GM12878 (cell line): Measurements from ENCODE around the gene RALGAPA2. TPM values are rescaled to one million over a fixed set of nuclear protein-coding genes. Genes with fewer than 3 reads are reported as not detected.

ENCODE experiments used
- ATAC-seq: fragments of 200-7000 bp; cut with Tn5 transposase; 3 replicates; pipeline ENCODE4 v1.9.1; 2020; ENCODE audit warnings: mild to moderate bottlenecking, moderate library complexity
- BruUV-seq: library from RNA; stranded (reverse); fragments of 400-500 nt; replicated peaks from 2 replicates; lab custom pipeline; 2021; lab: Mats Ljungman, UMichigan
- CTCF ChIA-PET: fragments of 300-600 bp; sonication (Branson Sonifier 250); formaldehyde crosslinking; extraction: SDS; loops from one replicate; lab custom pipeline; 2021; ENCODE audit warnings: inconsistent platforms; lab: Yijun Ruan, JAX
- POLR2A ChIA-PET: fragments of 350-600 bp; formaldehyde crosslinking; extraction: SDS; loops from one replicate; lab custom pipeline; 2021; ENCODE audit warnings: inconsistent platforms; lab: Charles Lee
- RAD21 ChIA-PET: fragments of 300-600 bp; sonication (Branson Sonifier 250); formaldehyde crosslinking; loops from one replicate; lab custom pipeline; 2023; ENCODE audit warnings: antibody characterized with exemption; ENCODE audit not compliant: unreplicated experiment; lab: Charles Lee
- SMC1A ChIA-PET: fragments of 300-600 bp; sonication (Branson Sonifier 250); formaldehyde crosslinking; loops from one replicate; lab custom pipeline; 2023; ENCODE audit not compliant: unreplicated experiment, uncharacterized antibody; lab: Charles Lee
- DNase-seq: peaks from one replicate; pipeline ENCODE4 v3.0.0-alpha.2; 2011; ENCODE audit warnings: low read depth, low spot score
- FAIRE-seq: peaks from 3 replicates; lab custom pipeline; 2011; peaks lifted over from hg19 to GRCh38; lab: Jason Lieb, UNC
- H2AFZ ChIP-seq: 2 replicates; pipeline ENCODE4 v1.6.0; 2011; ENCODE audit warnings: low read depth, low read length, control low read depth; ENCODE audit not compliant: control insufficient read depth
- H3K27ac ChIP-seq: 2 replicates; pipeline ENCODE4 v1.5.1; 2011; ENCODE audit warnings: control low read depth; ENCODE audit not compliant: control insufficient read depth, insufficient read depth
- H3K27me3 ChIP-seq, 2 experiments: replicated peaks in 1 of 2; 2 replicates each; pipeline versions ENCODE4 v1.6.0 to v1.6.1; 2011; ENCODE audit warnings: low read length in 1 of 2; ENCODE audit not compliant: control insufficient read depth in 2 of 2, insufficient read depth in 2 of 2
- H3K36me3 ChIP-seq, 2 experiments: 2 replicates each; pipeline ENCODE4 v1.5.1; 2011; ENCODE audit warnings: low read length in 1 of 2; ENCODE audit not compliant: control insufficient read depth in 2 of 2, insufficient read depth in 2 of 2
- H3K4me1 ChIP-seq: 2 replicates; pipeline ENCODE4 v1.6.1; 2011; ENCODE audit warnings: mild to moderate bottlenecking, low read length, moderate library complexity, mixed read lengths; ENCODE audit not compliant: control insufficient read depth, insufficient read depth
- H3K4me2 ChIP-seq: 2 replicates; pipeline ENCODE4 v1.6.0; 2011; ENCODE audit warnings: control low read depth; ENCODE audit not compliant: control insufficient read depth, insufficient read depth
- H3K4me3 ChIP-seq: fragments of 200-600 bp; sonication (generic); 2 replicates; pipeline ENCODE4 v1.5.1; 2016
- H3K79me2 ChIP-seq: 2 replicates; pipeline ENCODE4 v1.6.0; 2011; ENCODE audit warnings: low read length; ENCODE audit not compliant: control insufficient read depth, insufficient read depth
- H3K9ac ChIP-seq: 2 replicates; pipeline ENCODE4 v1.8.0; 2011; ENCODE audit warnings: low read length, control low read depth, mixed read lengths; ENCODE audit not compliant: control insufficient read depth, insufficient read depth
- H3K9me3 ChIP-seq: replicated peaks from 3 replicates; pipeline ENCODE4 v1.5.1; 2011; ENCODE audit warnings: mild to moderate bottlenecking, low read length; ENCODE audit not compliant: control insufficient read depth, insufficient read depth
- H4K20me1 ChIP-seq: 2 replicates; pipeline ENCODE4 v1.6.0; 2011; ENCODE audit not compliant: control insufficient read depth, insufficient read depth
- BHLHE40 ChIP-seq, 2 experiments: fragments of 450-650 bp in 1 of 2; IDR thresholded peaks; 2 replicates each; pipeline ENCODE4 v1.6.1; 2011 to 2017; ENCODE audit warnings: low read depth in 2 of 2, borderline replicate concordance in 1 of 2, improper control_type of control experiment in 1 of 2, low read length in 1 of 2, mild to moderate bottlenecking in 1 of 2
- CBX5 ChIP-seq: sonication (generic); IDR thresholded peaks from 2 replicates; pipeline ENCODE4 v1.6.1; 2016; ENCODE audit warnings: low read depth, moderate library complexity, mild to moderate bottlenecking, inconsistent platforms
- EED ChIP-seq: sonication (generic); IDR thresholded peaks from 2 replicates; pipeline ENCODE4 v1.6.1; 2016; ENCODE audit warnings: antibody characterized with exemption, low read depth
- EP300 ChIP-seq, 2 experiments: fragments of 150-350 bp in 1 of 2; IDR thresholded peaks; 2 replicates each; pipeline ENCODE4 v1.6.1; 2011 to 2012; ENCODE audit warnings: low read depth in 2 of 2, low read length in 2 of 2, borderline replicate concordance in 1 of 2, improper control_type of control experiment in 1 of 2, inconsistent platforms in 1 of 2; ENCODE audit not compliant: control insufficient read depth in 1 of 2
- FOXM1 ChIP-seq: IDR thresholded peaks from 2 replicates; pipeline ENCODE4 v1.6.1; 2012; ENCODE audit warnings: low read depth, mild to moderate bottlenecking, inconsistent platforms, low read length, moderate library complexity
- GABPA ChIP-seq: IDR thresholded peaks from 2 replicates; pipeline ENCODE4 v1.6.1; 2014; ENCODE audit warnings: antibody characterized with exemption, low read depth, mild to moderate bottlenecking, inconsistent platforms
- HCFC1 ChIP-seq: fragments of 150-350 bp; IDR thresholded peaks from 2 replicates; pipeline ENCODE4 v1.6.1; 2014; ENCODE audit warnings: low read length
- KAT2A ChIP-seq: conservative IDR thresholded peaks from 2 replicates; pipeline ENCODE4 v1.6.1; 2011; ENCODE audit warnings: low read depth, low read length; ENCODE audit not compliant: control insufficient read depth
- NFXL1 ChIP-seq: fragments of 450-650 bp; IDR thresholded peaks from 2 replicates; pipeline ENCODE4 v1.6.1; 2017; ENCODE audit warnings: antibody characterized with exemption, mild to moderate bottlenecking, borderline replicate concordance
- POLR2AphosphoS2 ChIP-seq: IDR thresholded peaks from 2 replicates; pipeline ENCODE4 v1.6.1; 2011; ENCODE audit warnings: low read depth, mild to moderate bottlenecking, low read length, improper control_type of control experiment, moderate library complexity
- REST ChIP-seq: IDR thresholded peaks from 2 replicates; pipeline ENCODE4 v1.6.1; 2012; ENCODE audit warnings: mild to moderate bottlenecking, low read depth, low read length
- SIX5 ChIP-seq: IDR thresholded peaks from 2 replicates; pipeline ENCODE4 v1.6.1; 2011; ENCODE audit warnings: mild to moderate bottlenecking, low read depth, low read length, moderate library complexity; ENCODE audit not compliant: severe bottlenecking
- SMAD1 ChIP-seq: fragments of 450-650 bp; IDR thresholded peaks from 2 replicates; pipeline ENCODE4 v1.6.1; 2018; ENCODE audit warnings: mild to moderate bottlenecking, low read depth; ENCODE audit not compliant: partially characterized antibody
- TARDBP ChIP-seq: IDR thresholded peaks from 2 replicates; pipeline ENCODE4 v1.6.1; 2016; ENCODE audit warnings: borderline replicate concordance
- USF1 ChIP-seq: IDR thresholded peaks from 2 replicates; pipeline ENCODE4 v1.6.1; 2011; ENCODE audit warnings: borderline replicate concordance, low read depth, mild to moderate bottlenecking, moderate library complexity, mixed read lengths, low read length; ENCODE audit not compliant: insufficient read depth; ENCODE audit errors: extremely low read length
- WGBS: methylation state at CpG from one replicate; pipeline ENCODE4 v1.1.6; 2016; ENCODE audit warnings: low lambda C conversion rate; ENCODE audit not compliant: insufficient replicate concordance, insufficient coverage; ENCODE audit errors: missing lambda C conversion rate; 5-methylcytosine and 5-hydroxymethylcytosine counted together
- in situ Hi-C: fragments of 300-500 bp; cut with MboI; formaldehyde crosslinking; loops from 9 replicates; pipeline ENCODE4 v1.14.3; 2018; ENCODE audit warnings: mixed read lengths
- intact Hi-C: fragments of 100-400 bp; cut with micrococcal nuclease; formaldehyde crosslinking; loops from one replicate; pipeline ENCODE4 v1.14.2; 2022; ENCODE audit not compliant: unreplicated experiment
- polyA plus RNA-seq, 11 experiments: library from polyadenylated mRNA; depleted of rRNA in 4 of 11; unstranded in 6 of 11; stranded (reverse) in 5 of 11; fragments of >200 nt; fragmentation: Nextera tagmentation in 4 of 11; fragmentation: Illumina TruSeq in 1 of 11; extraction: Ambion mirVana in 4 of 11; extraction: Trizol in 1 of 11; gene quantifications; 1 replicate in 1 of 11; 2 replicates in 10 of 11; pipeline versions ENCODE4 v1.2.1 to v1.2.3, GENCODE V29; 2011 to 2016; ENCODE audit warnings: inconsistent platforms in 2 of 11, missing spikeins in 2 of 11, low read depth in 1 of 11
- total RNA-seq, 4 experiments: library from RNA; depleted of rRNA in 3 of 4; stranded (reverse); fragments of >200 nt in 3 of 4; fragmentation: Illumina TruSeq in 1 of 4; extraction: Trizol in 1 of 4; gene quantifications; 2 replicates each; pipeline versions ENCODE4 v1.2.1 to v1.2.3, GENCODE V29; 2013 to 2021
- TF ChIP-seq, protein P1 (sequence below): IDR thresholded peaks from 2 replicates; pipeline ENCODE4 v1.6.1; 2012; ENCODE audit warnings: low read length, inconsistent platforms

RALGAPA2 gene
- total and polyA plus RNA-seq, 10 of the 15 experiments (the other 5 are each of a cell fraction or from before 2014, with no cell fraction given): 2.9 to 29.4 (median 19.6) TPM

DNA sequence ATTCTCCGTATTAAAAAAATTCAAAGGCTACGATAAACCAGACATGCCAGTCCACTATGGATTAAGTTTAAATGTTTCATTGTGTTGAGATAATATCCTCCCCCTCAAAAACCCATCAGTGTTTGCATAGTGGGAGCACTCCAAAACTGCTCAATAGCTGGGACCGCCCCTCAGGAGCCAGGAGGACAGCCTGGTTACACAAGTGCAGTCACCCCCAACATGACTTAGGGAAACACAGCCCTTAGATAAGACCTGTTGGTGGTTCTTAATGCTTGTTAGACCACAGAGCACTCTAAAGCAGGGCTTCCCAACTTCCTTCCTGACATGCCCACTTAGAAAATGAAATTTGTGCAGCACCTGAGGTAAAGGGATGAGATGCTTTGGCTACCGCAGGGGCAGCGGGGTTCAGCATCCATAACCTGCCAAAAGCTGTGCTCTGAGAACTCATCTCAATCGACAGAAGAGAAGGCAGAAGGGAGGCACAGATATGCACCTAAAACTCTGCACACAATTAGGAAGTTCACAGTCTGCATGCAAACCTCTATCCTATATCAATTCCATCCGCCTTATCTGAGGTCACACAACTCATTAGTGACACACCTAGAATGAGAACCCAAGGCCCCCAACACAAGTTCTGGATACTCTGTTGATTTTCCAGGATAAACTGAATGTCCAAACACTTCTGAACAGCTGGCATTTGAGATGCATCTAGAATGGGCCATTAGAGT, 74.3 kb downstream of the RALGAPA2 start:
- ChIA-PET SMC1A (interaction anchor here (1.2 to 1.4 kb wide), 2 partner anchors 18 to 52 kb away, joined by 3 to 4 read pairs; no protein-coding TSS in a partner anchor), RAD21 (no interaction called here), POLR2A (no interaction called here), CTCF (interaction anchor here (0.5 kb wide), 1 partner anchor 551 kb away, joined by 3 read pairs; no protein-coding TSS in a partner anchor)
- no peaks in the 10 kb centered on the region for H3K79me2 ChIP-seq
- no TSS peak for BruUV-seq
- 97% methylated on average over 7 of the region's 7 CpGs for WGBS
- no peaks in the 10 kb centered on the region for H3K4me1 ChIP-seq
- peaks cover 8 to 19% of the 10 kb centered on the region in 2 experiments for H3K36me3 ChIP-seq
- no peaks in the 10 kb centered on the region for H3K27me3 ChIP-seq
- no peak overlapping the region for H3K27ac ChIP-seq
- ATAC-seq (no peak), DNase-seq (no peak), FAIRE-seq (no peak)
- H2AFZ ChIP-seq: no peak overlapping the region
- no peaks in the 10 kb centered on the region for H4K20me1 ChIP-seq
- H3K9me3 ChIP-seq: no peaks in the 10 kb centered on the region
- intact Hi-C loops: no loop called here
- in situ Hi-C loops: no loop called here
- H3K4me2 ChIP-seq: no peak overlapping the region
- H3K4me3 ChIP-seq: no peak overlapping the region
- H3K9ac ChIP-seq: no peak overlapping the region
- TF ChIP-seq, protein P1, sequence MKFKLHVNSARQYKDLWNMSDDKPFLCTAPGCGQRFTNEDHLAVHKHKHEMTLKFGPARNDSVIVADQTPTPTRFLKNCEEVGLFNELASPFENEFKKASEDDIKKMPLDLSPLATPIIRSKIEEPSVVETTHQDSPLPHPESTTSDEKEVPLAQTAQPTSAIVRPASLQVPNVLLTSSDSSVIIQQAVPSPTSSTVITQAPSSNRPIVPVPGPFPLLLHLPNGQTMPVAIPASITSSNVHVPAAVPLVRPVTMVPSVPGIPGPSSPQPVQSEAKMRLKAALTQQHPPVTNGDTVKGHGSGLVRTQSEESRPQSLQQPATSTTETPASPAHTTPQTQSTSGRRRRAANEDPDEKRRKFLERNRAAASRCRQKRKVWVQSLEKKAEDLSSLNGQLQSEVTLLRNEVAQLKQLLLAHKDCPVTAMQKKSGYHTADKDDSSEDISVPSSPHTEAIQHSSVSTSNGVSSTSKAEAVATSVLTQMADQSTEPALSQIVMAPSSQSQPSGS: no peak
- TF ChIP-seq GABPA (no peak), SIX5 (no peak), NFXL1 (no peak), REST (no peak), SMAD1 (no peak), HCFC1 (no peak), FOXM1 (no peak), POLR2AphosphoS2 (no peak), EED (no peak), USF1 (no peak), EP300 (IDR thresholded peaks at IDR 0.05; ENCODE audit: borderline replicate concordance in 1 of 2, control insufficient read depth in 1 of 2, low read depth in 2 of 2, low read length in 2 of 2) (no peak), BHLHE40 (IDR thresholded peaks at IDR 0.05; ENCODE audit: borderline replicate concordance in 1 of 2, low read depth in 2 of 2, low read length in 1 of 2) (no peak), CBX5 (no peak), KAT2A (no peak), TARDBP (no peak)
